NCI-H187 treated with DMSO at 0.1 percent for 48 hours (cell line): ENCODE results near the gene KCTD12.
"Not testable (repeated sequence)": the region's sequence is repeated elsewhere in the genome, so short reads cannot be mapped to it uniquely, and the experiment has no call there.

Source experiments
- DNase-seq: peaks from one replicate; lab custom pipeline; 2025; lab: John Stamatoyannopoulos, UW

The KCTD12 gene

DNA sequence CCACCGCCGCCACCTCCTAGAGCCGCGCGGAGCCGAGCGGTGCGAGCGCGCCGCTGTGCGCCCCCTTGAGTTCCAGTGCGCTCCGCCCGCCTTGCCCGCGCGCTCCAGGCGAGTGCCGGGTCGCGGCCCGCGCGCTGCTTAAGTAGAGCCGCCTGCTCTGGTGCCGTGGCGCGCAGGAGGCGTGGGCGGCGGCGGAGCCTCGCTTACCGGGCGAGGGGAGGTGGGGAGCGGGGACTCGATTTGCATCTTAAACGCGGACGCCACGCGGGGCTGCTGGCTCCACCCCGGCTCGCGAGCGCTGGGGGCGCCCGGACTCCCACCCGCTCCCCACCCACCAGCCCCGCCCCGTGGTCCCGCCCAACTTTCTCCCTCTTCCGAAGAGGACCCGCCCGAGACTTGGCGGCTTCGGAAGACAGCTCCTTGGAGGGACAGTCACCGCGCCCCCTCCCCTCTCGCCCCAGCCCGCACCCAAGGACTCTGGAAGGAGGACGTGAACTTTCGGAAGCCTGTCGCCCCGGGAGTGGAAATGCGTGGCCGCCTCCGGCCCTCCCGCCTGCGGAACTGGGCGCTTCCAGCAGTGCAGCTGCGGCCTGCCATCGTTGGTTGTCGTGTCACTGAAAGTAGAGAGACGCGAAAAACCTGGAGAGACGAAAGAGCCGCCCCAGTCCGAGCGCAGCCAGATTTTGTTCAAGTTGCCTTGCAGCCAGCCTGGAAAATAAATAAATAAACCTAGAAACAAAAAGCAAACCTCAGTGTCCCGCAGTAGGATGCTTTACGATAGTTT, at the start of gene KCTD12:
TSS of gene KCTD12 (minus strand) at position 114 of the 784 bp plus-strand sequence. CDS start 257 bp downstream, outside the sequence.
- no peak for DNase-seq

DNA sequence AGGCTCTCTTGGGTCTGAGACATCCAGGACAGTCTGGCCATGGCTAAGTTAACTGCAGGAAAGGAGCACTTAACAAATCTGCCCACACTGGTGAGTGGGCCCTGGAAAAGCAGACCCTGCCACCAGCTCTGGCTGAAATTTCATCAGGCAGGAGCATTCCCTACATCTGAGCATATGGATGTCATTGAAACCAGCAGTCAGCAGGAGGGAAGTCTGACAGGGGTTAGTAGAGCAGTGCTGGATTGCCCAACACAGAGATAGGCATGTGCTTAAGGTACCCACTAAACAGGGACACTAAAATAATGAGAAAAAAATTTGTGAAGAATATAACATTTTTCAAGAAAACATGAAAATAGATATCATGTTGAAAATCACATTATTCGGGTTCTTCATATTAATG, 48.5 kb upstream of the KCTD12 start:
- no peak for DNase-seq

DNA sequence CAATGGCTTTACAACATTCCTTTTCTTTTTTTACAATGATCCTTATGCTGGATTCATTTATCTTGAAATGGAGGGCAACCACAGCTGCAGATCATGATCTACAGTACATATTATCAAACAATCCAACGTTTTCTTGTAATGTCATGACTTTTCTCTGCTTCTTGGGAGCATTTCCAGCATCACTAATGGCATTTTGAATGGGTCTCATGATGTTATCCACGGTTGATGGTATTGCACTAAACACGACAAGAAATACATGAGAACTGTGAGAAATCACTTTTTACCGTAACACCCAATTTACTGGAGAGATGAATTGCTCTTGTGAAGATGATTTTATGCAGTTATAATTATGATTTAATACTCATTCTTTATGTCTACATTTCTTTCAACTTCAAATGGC, 45.9 kb upstream of the KCTD12 start:
- no peak for DNase-seq

DNA sequence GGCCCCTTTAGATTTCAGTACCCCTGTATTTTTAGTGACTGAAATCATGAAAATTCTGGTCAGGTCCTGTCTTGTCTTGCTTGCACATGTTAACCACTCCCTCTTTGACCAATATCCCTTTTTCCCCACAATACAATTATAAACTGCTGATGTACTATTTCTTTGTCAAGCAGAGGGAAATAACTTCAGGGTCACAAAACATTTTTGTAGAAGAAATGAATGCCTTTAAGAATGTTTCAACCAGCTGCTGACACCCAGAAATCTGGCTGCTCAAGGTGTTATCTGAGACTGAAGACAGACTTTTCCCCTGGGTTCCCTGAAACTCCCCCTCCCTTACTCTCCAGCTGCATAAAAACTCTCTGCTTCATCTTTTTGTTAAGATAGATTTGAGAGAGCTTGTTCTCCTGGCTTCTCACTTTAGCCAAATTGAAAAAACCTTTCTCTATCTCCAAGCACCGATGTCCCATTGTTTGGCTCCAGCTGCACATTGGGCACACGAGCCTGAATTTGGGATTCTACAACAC, 43.7 kb upstream of the KCTD12 start:
- no peak for DNase-seq

DNA sequence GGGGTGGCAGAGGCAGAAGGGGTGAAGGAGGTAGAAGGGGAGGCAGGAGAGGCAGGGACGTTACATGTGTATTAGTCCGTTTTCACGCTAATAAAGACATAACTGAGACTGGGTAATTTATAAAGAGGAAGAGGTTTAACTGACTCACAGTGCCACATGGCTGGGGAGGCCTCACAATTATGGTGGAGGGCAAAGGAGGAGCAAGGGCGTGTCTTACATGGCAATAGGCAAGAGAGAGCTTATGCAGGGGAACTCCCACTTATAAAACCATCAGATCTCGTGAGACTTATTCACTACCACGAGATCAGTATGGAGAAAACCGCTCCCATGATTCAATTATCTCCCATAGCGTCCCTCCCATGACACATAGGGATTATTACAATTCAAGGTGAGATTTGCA, 43.1 kb upstream of the KCTD12 start:
- DNase-seq: no peak

DNA sequence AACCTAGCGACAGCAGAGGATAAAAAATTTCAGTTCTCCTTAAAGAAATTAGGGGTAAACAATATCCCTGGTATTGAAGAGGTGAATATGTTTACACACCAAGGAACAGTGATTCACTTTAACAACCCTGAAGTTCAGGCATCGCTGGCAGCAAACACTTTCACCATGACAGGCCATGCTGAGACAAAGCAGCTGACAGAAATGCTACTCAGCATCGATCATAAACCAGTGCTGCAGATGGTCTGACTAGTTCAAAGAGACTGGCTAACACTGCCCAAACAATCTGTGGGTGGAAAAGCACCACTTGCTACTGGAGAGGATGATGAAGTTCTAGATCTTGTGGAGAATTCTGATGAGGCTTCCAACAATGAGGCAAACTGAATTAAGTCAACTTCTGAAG, 42.3 kb upstream of the KCTD12 start:
- DNase-seq: no peak

DNA sequence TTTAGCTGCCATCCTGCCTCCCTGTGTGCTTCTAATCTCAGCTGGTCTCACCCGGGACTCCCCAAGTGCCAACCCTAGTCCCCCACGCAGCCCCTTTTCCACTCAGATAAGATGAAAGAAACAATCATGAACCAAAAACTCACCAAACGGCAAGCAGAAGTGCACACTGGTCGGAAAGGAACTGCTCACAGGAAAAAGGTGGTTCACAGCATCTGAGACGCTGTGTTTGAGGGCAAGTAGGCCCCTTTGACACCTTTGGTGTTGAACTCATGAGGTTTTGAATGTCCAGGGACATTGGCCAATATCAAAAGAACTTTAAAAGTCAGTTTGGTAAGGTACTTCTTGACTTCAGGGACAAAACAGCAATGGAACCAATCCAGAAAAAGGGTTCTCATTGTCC, 41.8 kb upstream of the KCTD12 start:
- DNase-seq: no peak

DNA sequence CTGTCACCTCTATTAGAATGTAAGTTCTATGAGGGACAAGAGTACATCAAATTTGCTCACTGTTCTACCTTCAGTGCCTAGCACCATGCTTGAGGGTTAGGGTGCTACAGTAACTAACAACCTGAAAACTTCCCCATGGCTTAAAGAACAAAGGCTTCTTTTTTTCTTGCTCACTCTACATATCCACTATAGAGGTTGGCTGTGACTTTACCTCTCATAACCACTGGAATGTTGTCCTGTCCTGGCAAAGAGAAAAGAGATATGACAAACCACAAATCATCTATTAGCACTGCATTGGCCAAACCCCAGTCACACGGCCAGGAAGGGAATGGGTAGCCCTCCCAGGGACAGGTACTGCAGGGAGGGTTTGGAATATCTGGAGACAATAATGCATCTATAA, 38.9 kb upstream of the KCTD12 start:
- DNase-seq: no peak

DNA sequence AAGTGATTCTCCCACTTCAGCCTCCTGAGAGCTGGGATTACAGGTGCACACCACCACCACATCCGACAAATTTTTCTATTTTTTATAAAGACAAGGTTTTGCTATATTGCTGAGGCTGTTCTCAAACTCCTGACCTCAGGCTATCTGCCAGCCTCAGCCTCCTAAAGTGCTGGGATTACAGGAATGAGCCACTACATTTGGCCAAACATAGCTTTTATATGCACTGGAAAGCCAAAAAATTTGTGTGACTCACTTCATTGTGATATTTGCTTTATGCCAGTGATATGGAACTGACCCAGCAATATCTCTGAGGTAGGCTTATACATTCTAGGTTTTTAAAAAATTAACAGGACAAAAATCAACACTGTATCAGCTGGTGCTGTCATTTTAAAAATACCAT, 35.3 kb upstream of the KCTD12 start:
- DNase-seq: no peak

DNA sequence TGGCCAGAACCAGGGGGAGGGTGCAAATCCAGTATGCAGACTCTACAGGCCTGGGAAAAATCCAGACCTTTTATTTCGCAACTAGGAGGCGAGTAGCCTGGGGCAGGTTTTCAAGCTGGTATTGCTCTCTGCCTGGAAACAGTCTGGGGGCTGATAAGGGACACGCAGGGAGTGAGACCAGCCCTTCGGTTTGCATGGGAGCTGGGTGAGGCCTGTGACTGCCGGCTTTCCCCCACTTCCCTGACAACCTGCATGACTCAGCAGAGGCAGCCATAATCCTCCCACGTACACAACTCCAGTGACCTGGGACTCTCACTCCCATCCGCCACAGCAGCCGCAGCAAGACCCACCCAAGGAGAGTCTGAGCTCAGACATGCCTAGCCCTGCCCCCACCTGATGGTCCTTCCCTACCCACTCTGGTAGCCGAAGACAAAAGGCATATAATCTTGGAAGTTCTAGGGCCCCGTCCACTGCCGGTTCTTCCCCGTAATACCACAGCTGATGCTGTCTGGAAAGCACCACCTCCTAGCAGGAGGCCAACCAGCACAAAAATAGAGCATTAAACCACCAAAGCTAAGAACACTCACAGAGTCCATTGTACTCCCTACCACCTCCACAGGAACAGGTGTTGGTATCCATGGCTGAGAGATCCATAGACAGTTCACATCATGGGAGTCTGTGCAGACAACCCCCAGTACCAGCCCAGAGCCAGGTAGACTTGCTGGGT, 31.7 kb upstream of the KCTD12 start:
- not testable (repeated sequence) for DNase-seq

DNA sequence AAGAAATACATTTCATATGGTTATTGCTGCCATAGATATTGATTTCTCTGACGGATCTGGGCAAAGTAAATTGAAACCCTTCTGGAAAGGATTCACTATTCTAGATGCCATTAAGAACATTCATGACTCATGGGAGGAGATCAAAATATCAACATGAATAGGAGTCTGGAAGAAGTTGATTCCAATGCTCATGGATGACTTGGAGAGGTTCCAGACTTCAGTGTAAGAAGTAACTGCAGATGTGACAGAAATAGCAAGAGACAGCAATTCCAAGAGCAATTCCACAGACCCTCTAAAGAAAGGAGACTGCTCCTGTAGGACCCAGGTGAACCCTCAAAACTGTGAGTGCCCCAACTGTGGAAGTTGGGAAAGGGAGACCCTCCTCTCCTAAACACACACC, 30.9 kb upstream of the KCTD12 start:
- no peak for DNase-seq

DNA sequence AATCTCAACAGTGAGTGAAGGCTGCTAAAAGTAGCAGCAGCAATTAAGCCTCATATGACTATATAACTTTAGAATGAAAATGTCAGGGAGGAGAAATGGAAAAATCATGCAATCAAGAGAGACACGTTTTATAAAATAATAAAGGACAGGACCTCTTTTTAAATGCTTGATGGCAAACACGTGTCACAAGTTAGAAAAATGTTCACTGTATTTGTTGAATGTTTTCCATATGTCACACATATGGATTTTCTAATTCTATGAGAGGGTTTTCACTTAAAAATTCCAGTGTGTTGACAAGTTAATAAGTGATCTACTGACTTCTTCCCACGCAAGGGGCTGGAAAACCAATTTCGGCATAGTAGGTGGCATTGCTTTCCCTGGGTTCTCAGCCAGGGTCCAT, 27.7 kb upstream of the KCTD12 start:
- no peak for DNase-seq

DNA sequence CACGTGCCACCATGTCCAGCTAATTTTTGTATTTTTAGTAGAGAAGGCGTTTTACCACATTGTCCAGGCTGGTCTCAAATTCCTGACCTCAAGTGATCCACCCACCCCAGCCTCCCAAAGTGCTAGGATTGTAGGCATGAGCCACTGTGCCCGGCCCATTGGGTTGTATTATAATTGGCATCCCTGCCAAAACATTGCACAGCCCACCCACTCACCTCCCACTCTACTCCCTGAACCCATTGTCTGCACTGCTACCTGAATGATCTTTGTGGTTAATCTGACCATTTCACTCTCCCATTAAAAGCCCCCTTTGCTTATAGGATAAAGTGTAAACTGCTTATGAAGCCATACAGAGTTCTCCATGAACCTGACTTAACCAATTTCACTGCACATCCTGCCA, 26.3 kb upstream of the KCTD12 start:
- DNase-seq: no peak

DNA sequence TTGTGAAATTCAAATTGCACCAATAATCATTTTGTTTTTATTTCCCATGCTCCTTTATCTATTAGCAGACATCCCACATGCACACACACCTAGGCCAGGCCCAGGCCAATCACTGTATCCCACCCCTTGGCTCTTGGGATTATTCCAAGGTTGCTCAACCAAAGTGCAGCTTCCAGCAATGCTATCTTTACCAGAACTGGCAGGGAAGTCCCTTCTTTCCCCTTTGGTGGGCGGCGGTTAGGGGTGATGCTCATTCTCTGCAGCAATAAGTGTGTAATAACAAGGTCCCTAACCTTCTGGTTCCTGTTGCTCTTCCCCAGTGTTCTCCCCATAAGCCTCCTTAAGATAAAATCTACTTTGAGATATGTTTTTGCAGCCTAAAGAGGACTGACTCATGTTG, 18.3 kb upstream of the KCTD12 start:
- DNase-seq: no peak

DNA sequence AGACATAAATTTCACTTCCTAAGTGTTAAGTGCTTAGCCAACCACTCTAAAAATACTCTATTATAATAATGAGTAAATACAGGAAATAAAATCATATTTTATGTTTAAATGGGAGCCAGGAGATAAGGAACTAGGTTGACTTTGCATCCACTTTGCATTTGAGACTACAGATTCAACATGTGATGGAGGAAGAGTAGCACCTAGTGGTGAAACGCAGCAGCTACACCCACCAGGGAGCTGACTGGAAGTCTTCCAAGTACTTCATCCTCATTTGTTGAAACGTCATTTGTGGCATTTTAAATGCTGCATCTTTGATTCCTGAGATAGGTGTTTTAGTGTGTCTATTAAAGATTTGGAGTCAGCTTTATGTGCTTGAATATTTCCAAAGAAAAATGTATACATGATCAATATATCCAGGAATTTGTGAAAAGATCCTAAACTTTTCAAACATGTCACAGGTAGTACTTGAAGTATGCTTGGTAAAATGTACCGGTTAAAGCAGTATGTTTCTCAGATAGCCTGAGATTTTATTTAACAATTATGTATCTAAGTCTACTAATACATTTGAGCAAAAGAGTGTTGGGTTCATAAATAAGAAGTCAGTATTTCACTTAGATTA, 17.4 kb upstream of the KCTD12 start:
- DNase-seq: no peak

DNA sequence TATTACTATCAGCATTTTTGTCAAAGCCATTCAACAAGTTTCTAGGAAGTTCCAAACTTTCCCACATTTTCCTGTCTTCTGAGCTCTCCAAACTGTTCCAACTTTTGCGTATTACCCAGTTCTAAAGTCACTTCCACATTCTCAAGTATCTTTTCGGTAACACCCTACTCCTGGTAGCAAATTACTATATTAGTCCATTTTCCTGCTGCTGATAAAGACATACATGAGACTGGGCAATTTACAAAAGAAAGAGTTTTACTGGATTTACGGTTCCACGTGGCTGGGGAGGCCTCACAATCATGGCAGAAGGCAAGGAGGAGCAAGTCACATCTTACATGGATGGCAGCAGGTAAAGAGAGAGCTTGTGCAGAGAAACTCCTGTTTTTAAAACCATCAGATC, 12.9 kb upstream of the KCTD12 start:
- not testable (repeated sequence) for DNase-seq

DNA sequence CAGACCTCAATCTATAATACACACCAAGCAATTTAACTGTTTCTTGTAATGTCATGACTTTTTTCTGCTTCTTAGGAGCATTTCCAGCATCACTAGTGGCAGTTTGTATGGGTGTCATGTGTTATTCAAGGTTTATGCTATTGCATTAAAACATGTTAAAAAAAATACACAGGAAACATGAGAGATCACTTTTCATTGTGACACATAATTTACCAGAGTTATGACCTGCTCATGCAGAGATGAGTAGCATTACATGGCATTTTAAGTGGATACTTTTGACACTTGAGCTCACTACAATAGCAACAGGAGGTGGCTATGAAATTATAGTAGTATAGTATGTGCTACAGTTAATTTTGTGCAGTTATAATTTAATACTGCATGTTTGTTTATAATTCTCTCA, 11.0 kb upstream of the KCTD12 start:
- DNase-seq: not testable (repeated sequence)

DNA sequence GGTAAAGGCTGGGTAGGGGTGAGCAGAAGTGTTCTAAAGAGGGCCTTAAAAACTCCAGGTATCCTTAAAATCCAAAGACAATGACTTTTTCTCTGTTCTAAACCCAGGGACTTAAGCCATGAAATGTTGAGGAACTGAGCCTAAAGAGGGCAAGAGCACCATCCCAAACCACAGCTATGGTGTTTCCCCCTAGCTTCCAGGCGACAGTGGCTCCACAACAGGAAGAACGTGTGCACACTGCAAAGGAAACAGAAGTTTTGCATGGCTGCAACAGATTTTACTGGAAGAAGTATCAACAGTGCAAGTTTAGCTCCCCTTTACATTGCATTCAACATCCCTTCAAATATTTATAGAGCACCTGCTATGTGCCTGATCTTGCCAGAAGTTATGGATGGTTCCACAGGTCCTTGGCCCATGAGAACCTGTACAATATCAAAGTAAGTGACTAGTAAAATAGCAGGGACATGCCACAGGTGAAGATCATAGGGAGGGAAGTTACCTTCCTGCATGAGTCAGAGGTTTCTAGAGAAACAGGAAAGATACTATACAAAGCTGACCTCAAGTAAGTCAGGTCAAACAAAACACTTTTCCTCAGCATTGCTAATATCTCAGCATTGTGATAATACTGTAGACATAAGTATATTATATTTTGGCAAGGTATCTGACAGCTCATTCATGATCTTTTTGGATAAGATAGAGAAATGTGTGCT, 8.4 kb upstream of the KCTD12 start:
- no peak for DNase-seq

DNA sequence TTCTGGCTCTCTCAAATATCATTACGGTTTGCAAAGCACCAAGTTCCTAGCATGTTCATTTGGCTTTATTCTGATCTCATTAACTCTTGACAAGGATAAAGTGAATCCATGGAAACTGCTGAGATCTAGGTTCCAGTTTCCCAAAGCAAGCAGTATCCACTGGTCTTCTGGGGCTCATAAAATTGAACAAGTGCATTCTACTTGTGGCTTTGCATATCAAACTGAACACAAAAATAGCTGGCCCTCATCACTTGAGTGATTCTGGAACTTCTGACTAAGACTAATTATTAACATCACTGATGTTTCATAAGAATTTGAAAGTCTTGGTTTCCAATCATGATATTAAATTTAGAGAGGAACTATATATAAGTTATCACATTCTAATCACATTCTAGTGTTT, 6.3 kb upstream of the KCTD12 start:
- no peak for DNase-seq

DNA sequence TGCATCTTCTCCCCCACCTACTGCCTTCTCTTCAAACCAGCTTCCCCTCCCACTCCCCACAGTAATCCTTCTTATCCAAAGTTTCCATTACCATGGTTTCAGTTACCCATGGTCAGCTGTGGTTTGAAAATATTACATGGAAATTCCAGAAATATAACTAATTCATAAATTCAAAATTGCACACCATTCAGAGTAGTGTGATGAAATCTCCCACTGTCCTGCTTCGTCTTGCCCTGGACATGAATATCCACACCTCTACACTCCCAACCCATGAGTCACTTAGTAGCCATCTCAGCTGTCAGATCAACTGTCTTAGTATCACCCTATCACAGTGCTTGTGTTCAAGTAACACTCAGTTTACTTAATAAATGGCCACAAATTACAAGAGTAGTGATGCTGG, 3.8 kb upstream of the KCTD12 start:
- no peak for DNase-seq

DNA sequence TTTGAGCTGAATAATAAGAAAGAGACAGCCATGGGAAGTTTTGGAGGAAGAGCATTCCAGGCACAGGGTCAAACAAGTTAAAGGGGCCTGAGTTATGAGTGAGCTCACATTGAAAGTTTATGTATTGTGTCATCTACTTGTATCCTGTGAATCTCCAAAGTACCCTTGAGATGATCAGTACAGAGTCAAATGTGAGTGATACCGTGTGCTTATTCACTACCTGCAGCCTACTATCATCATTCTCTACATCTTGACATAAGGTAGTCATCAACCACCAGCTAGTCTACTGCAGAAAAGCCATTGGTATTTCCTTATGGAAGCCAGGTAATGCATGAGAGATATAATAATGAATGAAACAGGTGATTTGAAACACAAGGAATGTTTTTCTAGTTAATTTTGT, 3.0 kb upstream of the KCTD12 start:
- DNase-seq: no peak

DNA sequence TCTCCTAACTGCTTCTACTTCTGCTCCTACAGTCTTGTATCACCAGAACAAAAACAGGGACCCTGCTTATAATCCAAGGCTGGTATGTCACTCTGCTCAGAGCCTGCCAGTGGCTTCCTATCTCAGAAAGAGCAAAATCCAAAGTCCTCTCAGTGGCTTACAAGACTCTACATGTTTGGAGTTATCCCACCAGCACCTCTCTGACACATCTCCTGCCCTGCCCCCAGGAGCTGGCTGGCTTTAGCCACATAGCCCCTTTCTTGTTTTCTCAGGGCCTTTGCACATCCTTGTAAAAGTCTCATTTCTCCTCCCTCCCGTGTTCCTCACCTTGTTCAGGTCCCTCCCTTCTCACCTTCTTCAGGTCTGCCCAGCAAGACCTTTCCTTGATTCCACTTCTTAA, 2.2 kb upstream of the KCTD12 start:
- DNase-seq: no peak
